Measurements from ENCODE around the gene PMAIP1.
A peak's percentile ranks its signal among the peaks of the same experiment; 100 is the strongest.

The PMAIP1 gene

GRCh38 chr18:59897321-59897954 lies 2.4 kb upstream of the PMAIP1 start:
- ChIA-PET POLR2A (no interaction called here), CTCF (interaction anchor here (1.0 to 1.4 kb wide), 2 partner anchors 10 to 60 kb away, joined by 3 read pairs; no protein-coding TSS in a partner anchor)
- H3K4me3 ChIP-seq (ENCODE audit: low read depth, low read length): no peak overlapping the region
- no peak for TF ChIP-seq CTCF (IDR thresholded peaks at IDR 0.05; ENCODE audit: insufficient read depth, low read length, missing control alignments)
- DNase-seq (ENCODE audit: low read depth, low spot score): no peak

GRCh38 chr18:59898093-59898492 lies 1.7 kb upstream of the PMAIP1 start:
- ChIA-PET CTCF (interaction anchor here (1.4 to 2.1 kb wide), 2 partner anchors 61 to 62 kb away, joined by 3 to 4 read pairs; no protein-coding TSS in a partner anchor), POLR2A (no interaction called here)
- TF ChIP-seq CTCF (IDR thresholded peaks at IDR 0.05; ENCODE audit: insufficient read depth, low read length, missing control alignments): no peak
- DNase-seq (ENCODE audit: low read depth, low spot score): no peak
- H3K4me3 ChIP-seq (ENCODE audit: low read depth, low read length): no peak overlapping the region

GRCh38 chr18:59898609-59899297 lies 1.0 kb upstream of the PMAIP1 start:
- ChIA-PET CTCF (interaction anchor here (0.7 to 2.1 kb wide), 5 partner anchors 26 to 652 kb away, joined by 3 to 4 read pairs (median 3); no protein-coding TSS in a partner anchor), POLR2A (interaction anchor here (0.6 to 2.8 kb wide), 17 partner anchors 11 to 1456 kb away, joined by 3 to 20 read pairs (median 4); no protein-coding TSS in a partner anchor)
- DNase-seq (ENCODE audit: low read depth, low spot score): no peak
- H3K4me3 ChIP-seq (ENCODE audit: low read depth, low read length): peak overlapping the region; percentile 79
- no peak for TF ChIP-seq CTCF (IDR thresholded peaks at IDR 0.05; ENCODE audit: insufficient read depth, low read length, missing control alignments)

- POLR2A ChIA-PET: interaction anchor here (0.6 to 2.8 kb wide), 24 partner anchors 10 to 371 kb away, joined by 3 to 20 read pairs (median 3); no protein-coding TSS in a partner anchor
- no peak for TF ChIP-seq CTCF (IDR thresholded peaks at IDR 0.05; ENCODE audit: insufficient read depth, low read length, missing control alignments)
- CTCF ChIA-PET: interaction anchor here (0.9 to 2.1 kb wide), 6 partner anchors 61 to 650 kb away, joined by 3 to 4 read pairs (median 4); partner anchors contain the start of gene CCBE1
- H3K4me3 ChIP-seq (ENCODE audit: low read depth, low read length): peak overlapping the region; percentile 79
- no peak for DNase-seq (ENCODE audit: low read depth, low spot score)
Observed at GRCh38 chr18:59900222-59901128, 679 bp downstream of the PMAIP1 start.

GRCh38 chr18:59902131-59902992 lies 2.6 kb downstream of the PMAIP1 start:
- POLR2A ChIA-PET: no interaction called here
- no peak for TF ChIP-seq CTCF (IDR thresholded peaks at IDR 0.05; ENCODE audit: insufficient read depth, low read length, missing control alignments)
- no peak for DNase-seq (ENCODE audit: low read depth, low spot score)

More at GRCh38 chr18:59902131-59902992, 2.6 kb downstream of the PMAIP1 start:
- no peak overlapping the region for H3K4me3 ChIP-seq (ENCODE audit: low read depth, low read length)
- CTCF ChIA-PET: no interaction called here

All from AG04449 (cell line).